Liver (tissue), 9 donors: Measurements from ENCODE around the gene DCTN4. TPM values are rescaled to one million over a fixed set of nuclear protein-coding genes. Genes with fewer than 3 reads are reported as not detected.

Source experiments
- DNase-seq: peaks from one replicate; pipeline ENCODE4 v3.0.0-alpha.2; 2017; ENCODE audit warnings: low spot score
- H3K27ac ChIP-seq, 2 donors: one replicate each; pipeline ENCODE4 v1.7.0; 2013; ENCODE audit warnings: inconsistent platforms in 2 of 2, low read length in 2 of 2, control low read depth in 1 of 2, low read depth in 1 of 2, mild to moderate bottlenecking in 1 of 2
- H3K27me3 ChIP-seq, 4 donors: one replicate each; pipeline versions ENCODE4 v1.6.1 to v1.7.0; 2013; ENCODE audit warnings: low read length in 3 of 4, inconsistent platforms in 1 of 4, mild to moderate bottlenecking in 1 of 4, moderate library complexity in 1 of 4; ENCODE audit not compliant: control insufficient read depth in 4 of 4, insufficient read depth in 4 of 4
- H3K36me3 ChIP-seq, 4 donors: one replicate each; pipeline versions ENCODE4 v1.6.1 to v1.7.0; 2013; ENCODE audit warnings: low read length in 3 of 4, mild to moderate bottlenecking in 3 of 4, low read depth in 1 of 4, moderate library complexity in 1 of 4; ENCODE audit not compliant: control insufficient read depth in 4 of 4, insufficient read depth in 3 of 4
- H3K4me1 ChIP-seq, 4 donors: one replicate each; pipeline versions ENCODE4 v1.6.1 to v1.7.0; 2013; ENCODE audit warnings: low read length in 3 of 4, mild to moderate bottlenecking in 3 of 4, moderate library complexity in 1 of 4; ENCODE audit not compliant: control insufficient read depth in 4 of 4, insufficient read depth in 4 of 4
- H3K4me3 ChIP-seq, 3 donors: one replicate each; pipeline versions ENCODE4 v1.6.1 to v1.7.0; 2013; ENCODE audit warnings: low read length in 3 of 3, control low read depth in 1 of 3, low read depth in 1 of 3, mild to moderate bottlenecking in 1 of 3
- H3K9ac ChIP-seq, 2 donors: one replicate each; pipeline ENCODE4 v1.7.0; 2013; ENCODE audit warnings: low read length in 2 of 2, mild to moderate bottlenecking in 2 of 2, moderate library complexity in 2 of 2, control low read depth in 1 of 2, low read depth in 1 of 2
- H3K9me3 ChIP-seq, 4 donors: one replicate each; pipeline versions ENCODE4 v1.6.1 to v1.7.0; 2013; ENCODE audit warnings: low read length in 3 of 4; ENCODE audit not compliant: control insufficient read depth in 4 of 4
- ATF3 ChIP-seq: IDR thresholded peaks from 2 replicates; pipeline ENCODE4 v1.6.1; 2016; ENCODE audit warnings: antibody characterized with exemption
- CTCF ChIP-seq: fragments of 150-350 bp; IDR thresholded peaks from 2 replicates; pipeline ENCODE4 v1.5.1; 2017; ENCODE audit warnings: improper control_type of control experiment, low read depth, low read length; ENCODE audit not compliant: missing input control
- EGR1 ChIP-seq, 2 donors: IDR thresholded peaks; 2 replicates each; pipeline ENCODE4 v1.6.1; 2016 to 2018; ENCODE audit warnings: antibody characterized with exemption in 2 of 2, low read depth in 2 of 2
- FOXA1 ChIP-seq: IDR thresholded peaks from 2 replicates; pipeline ENCODE4 v1.6.1; 2016; ENCODE audit warnings: antibody characterized with exemption
- FOXA2 ChIP-seq: IDR thresholded peaks from 2 replicates; pipeline ENCODE4 v1.6.1; 2016; ENCODE audit warnings: antibody characterized with exemption
- GABPA ChIP-seq, 2 donors: IDR thresholded peaks in 1 of 2; conservative IDR thresholded peaks in 1 of 2; 2 replicates each; pipeline ENCODE4 v1.6.1; 2016; ENCODE audit warnings: antibody characterized with exemption in 2 of 2, mild to moderate bottlenecking in 1 of 2, moderate library complexity in 1 of 2
- HNF4G ChIP-seq: IDR thresholded peaks from 2 replicates; pipeline ENCODE4 v1.6.1; 2016; ENCODE audit warnings: antibody characterized with exemption
- JUND ChIP-seq, 2 donors: IDR thresholded peaks; 2 replicates each; pipeline ENCODE4 v1.6.1; 2016; ENCODE audit warnings: antibody characterized with exemption in 2 of 2
- MAX ChIP-seq: IDR thresholded peaks from 2 replicates; pipeline ENCODE4 v1.6.1; 2016; ENCODE audit warnings: antibody characterized with exemption
- NR2F2 ChIP-seq: IDR thresholded peaks from 2 replicates; pipeline ENCODE4 v1.6.1; 2016; ENCODE audit warnings: antibody characterized with exemption
- SP1 ChIP-seq: IDR thresholded peaks from 2 replicates; pipeline ENCODE4 v1.6.1; 2018; ENCODE audit warnings: antibody characterized with exemption, mild to moderate bottlenecking
- TAF1 ChIP-seq: conservative IDR thresholded peaks from 2 replicates; pipeline ENCODE4 v1.6.1; 2016; ENCODE audit warnings: antibody characterized with exemption, mild to moderate bottlenecking
- YY1 ChIP-seq: IDR thresholded peaks from 2 replicates; pipeline ENCODE4 v1.6.1; 2016; ENCODE audit warnings: antibody characterized with exemption, mild to moderate bottlenecking
- ZBTB33 ChIP-seq: IDR thresholded peaks from 2 replicates; pipeline ENCODE4 v1.6.1; 2016; ENCODE audit warnings: antibody characterized with exemption
- WGBS: extraction: QIAGEN DNeasy Blood & Tissue Kit; methylation state at CpG from one replicate; pipeline ENCODE4 v1.1.7; 2013; 5-methylcytosine and 5-hydroxymethylcytosine counted together
- polyA plus RNA-seq, 2 donors: library from polyadenylated mRNA; stranded (reverse) in 1 of 2; unstranded in 1 of 2; fragments of 200-250 nt in 1 of 2; fragments of >200 nt in 1 of 2; fragmentation: Nextera tagmentation in 1 of 2; extraction: Ambion mirVana in 1 of 2; gene quantifications; one replicate each; pipeline versions ENCODE4 v1.2.1 to v1.2.3, GENCODE V29; 2013 to 2015
- total RNA-seq, 2 donors: library from RNA; depleted of rRNA; stranded (reverse); fragments of >200 nt; gene quantifications; one replicate each; pipeline ENCODE4 v1.2.3, GENCODE V29; 2014
- donor health status: healthy.
- donor health status: healthy.
- donor health status: healthy.
- donor health status: healthy.
- donor health status: healthy.

DCTN4 gene
- total and polyA plus RNA-seq, 4 donors: 10.3 to 29.6 (median 20.2) TPM

GRCh38 chr5:150757087-150757649 lies 1.6 kb downstream of the DCTN4 start:
- 97% methylated on average over 1 of the region's 1 CpG for WGBS
- Histone ChIP-seq H3K4me3 (peak overlapping the region in 1 of 3 donors; percentile 60), H3K27me3 (no peaks in the 10 kb centered on the region), H3K36me3 (peaks cover 7 to 33% (median 19%) of the 10 kb centered on the region in 4 donors), H3K9me3 (no peaks in the 10 kb centered on the region), H3K27ac (no peak overlapping the region), H3K4me1 (peaks cover 8 to 15% (median 9%) of the 10 kb centered on the region in 4 donors), H3K9ac (no peak overlapping the region)
- no peak for DNase-seq
- TF ChIP-seq ATF3 (no peak), SP1 (no peak), FOXA2 (no peak), FOXA1 (no peak), MAX (no peak), GABPA (IDR thresholded peaks at IDR 0.05 in 1 of 2, conservative IDR thresholded peaks at IDR 0.05 in 1 of 2) (no peak), NR2F2 (no peak), YY1 (no peak), TAF1 (no peak), ZBTB33 (no peak)

- WGBS: 51% methylated on average over 1 of the region's 1 CpG
- H3K27ac ChIP-seq: no peak overlapping the region
- H3K4me3 ChIP-seq: no peak overlapping the region
- DNase-seq: no peak
- peaks cover 10 to 42% (median 31%) of the 10 kb centered on the region in 4 donors for H3K36me3 ChIP-seq
- TF ChIP-seq EGR1 (IDR thresholded peaks at IDR 0.05; ENCODE audit: low read depth in 2 of 2) (no peak), CTCF (no peak), HNF4G (no peak), TAF1 (no peak), ZBTB33 (no peak), JUND (IDR thresholded peaks at IDR 0.05) (no peak), FOXA1 (no peak)
- no peaks in the 10 kb centered on the region for H3K9me3 ChIP-seq
- H3K27me3 ChIP-seq: no peaks in the 10 kb centered on the region
- no peak overlapping the region for H3K9ac ChIP-seq
- H3K4me1 ChIP-seq: peaks cover 8 to 12% (median 9%) of the 10 kb centered on the region in 4 donors
These were observed 5.0 kb downstream of the DCTN4 start for GRCh38 chr5:150753863-150754262.
